K562 (cell line): ENCODE results near the gene ACSM6. TPM values are rescaled to one million over a fixed set of nuclear protein-coding genes. Genes with fewer than 3 reads are reported as not detected.

Source experiments
- ATAC-seq: fragments of 200-7000 bp; cut with Tn5 transposase; 3 replicates; pipeline ENCODE4 v1.9.1; 2020; ENCODE audit warnings: moderate library complexity
- BruUV-seq: library from RNA; stranded (reverse); fragments of 400-500 nt; replicated peaks from 2 replicates; lab custom pipeline; 2021; lab: Mats Ljungman, UMichigan
- CTCF ChIA-PET: fragments of 300-600 bp; formaldehyde crosslinking; extraction: SDS; loops from one replicate; lab custom pipeline; 2021; ENCODE audit warnings: low intra/inter-chr PET ratio; lab: Yijun Ruan, JAX
- POLR2A ChIA-PET: fragments of 300-600, 350-650 bp; sonication (Branson Sonifier 250); formaldehyde crosslinking; extraction: SDS; loops from one replicate; lab custom pipeline; 2021; ENCODE audit warnings: antibody characterized with exemption, inconsistent platforms; lab: Yijun Ruan, JAX
- DNase-seq, 4 experiments: peaks; one replicate each; pipeline versions ENCODE4 v3.0.0 to v3.0.0-alpha.2; 2011 to 2018; ENCODE audit warnings: low spot score in 3 of 4, mixed read lengths in 3 of 4; ENCODE audit errors: extremely low read depth in 1 of 4
- FAIRE-seq: peaks from 2 replicates; lab custom pipeline; 2011; peaks lifted over from hg19 to GRCh38; lab: Jason Lieb, UNC
- H2AFZ ChIP-seq: 2 replicates; pipeline ENCODE4 v1.6.0; 2011; ENCODE audit warnings: low read depth, low read length, control low read depth, inconsistent platforms
- H3K27ac ChIP-seq: fragments of 200-600 bp; 3 replicates; pipeline ENCODE4 v1.8.0; 2011; ENCODE audit warnings: low read depth, mild to moderate bottlenecking, control low read depth, inconsistent platforms, low read length, moderate library complexity, mixed read lengths; ENCODE audit errors: extremely low read depth
- H3K27me3 ChIP-seq, 2 experiments: fragments of 300-600 bp in 1 of 2; 2 replicates in 1 of 2; 3 replicates in 1 of 2; pipeline versions ENCODE4 v1.6.0 to v1.8.0; 2011; ENCODE audit warnings: inconsistent platforms in 2 of 2, low read length in 2 of 2, mild to moderate bottlenecking in 1 of 2, mixed read lengths in 1 of 2, moderate library complexity in 1 of 2; ENCODE audit not compliant: control insufficient read depth in 2 of 2, insufficient read depth in 2 of 2
- H3K36me3 ChIP-seq: fragments of 300-600 bp; 3 replicates; pipeline ENCODE4 v1.8.0; 2011; ENCODE audit warnings: mild to moderate bottlenecking, low read length, inconsistent platforms; ENCODE audit not compliant: control insufficient read depth, insufficient read depth
- H3K4me1 ChIP-seq, 2 experiments: fragments of 200-600 bp in 1 of 2; replicated peaks in 1 of 2; 2 replicates in 1 of 2; 3 replicates in 1 of 2; pipeline versions ENCODE4 v1.5.1 to v1.8.0; 2011; ENCODE audit warnings: inconsistent platforms in 2 of 2, low read length in 2 of 2, mild to moderate bottlenecking in 1 of 2, mixed read lengths in 1 of 2, moderate library complexity in 1 of 2; ENCODE audit not compliant: control insufficient read depth in 2 of 2, insufficient read depth in 2 of 2
- H3K4me2 ChIP-seq: 2 replicates; pipeline ENCODE4 v1.6.1; 2011; ENCODE audit warnings: low read length, control low read depth, inconsistent platforms, mixed read lengths; ENCODE audit not compliant: insufficient read depth
- H3K4me3 ChIP-seq: fragments of 200-600 bp; sonication (generic), shearing (Covaris generic); 2 replicates; pipeline ENCODE4 v1.5.1; 2016; ENCODE audit warnings: control low read depth, inconsistent platforms
- H3K79me2 ChIP-seq: fragments of 200-600 bp; 3 replicates; pipeline ENCODE4 v1.8.0; 2011; ENCODE audit warnings: low read length, inconsistent platforms; ENCODE audit not compliant: control insufficient read depth, insufficient read depth
- H3K9ac ChIP-seq, 2 experiments: 2 replicates each; pipeline versions ENCODE4 v1.6.0 to v1.6.1; 2011; ENCODE audit warnings: low read depth in 2 of 2, low read length in 2 of 2, control low read depth in 1 of 2, inconsistent platforms in 1 of 2, mild to moderate bottlenecking in 1 of 2, mixed read lengths in 1 of 2; ENCODE audit not compliant: insufficient read depth in 1 of 2
- H3K9me1 ChIP-seq: one replicate; pipeline ENCODE4 v1.6.0; 2011; ENCODE audit warnings: inconsistent platforms, mild to moderate bottlenecking, low read length, moderate library complexity; ENCODE audit not compliant: control insufficient read depth, insufficient read depth
- H3K9me3 ChIP-seq: replicated peaks from 2 replicates; pipeline ENCODE4 v1.5.1; 2011; ENCODE audit warnings: low read depth, low read length, inconsistent platforms; ENCODE audit not compliant: control insufficient read depth, insufficient read depth
- H4K20me1 ChIP-seq: replicated peaks from 2 replicates; pipeline ENCODE4 v1.6.1; 2011; ENCODE audit warnings: low read length, inconsistent platforms, mixed read lengths; ENCODE audit not compliant: control insufficient read depth, insufficient read depth
- BHLHE40 ChIP-seq: IDR thresholded peaks from 2 replicates; pipeline ENCODE4 v1.6.1; 2011; ENCODE audit warnings: low read length, improper control_type of control experiment
- CHD7 ChIP-seq: fragments of 200-600 bp; sonication (generic); IDR thresholded peaks from one replicate; pipeline ENCODE4 v1.6.1; 2012; ENCODE audit warnings: mild to moderate bottlenecking, low read depth, low read length, inconsistent platforms
- HDAC2 ChIP-seq: fragments of 450-650 bp; IDR thresholded peaks from 2 replicates; pipeline ENCODE4 v1.6.1; 2016; ENCODE audit warnings: mild to moderate bottlenecking
- KLF6 ChIP-seq: fragments of 250-450 bp; sonication (Bioruptor Pico); IDR thresholded peaks from 2 replicates; pipeline ENCODE4 v1.4.0; 2020; ENCODE audit warnings: mild to moderate bottlenecking, moderate library complexity, borderline replicate concordance
- MYNN ChIP-seq, 2 experiments: sonication (generic); formaldehyde crosslinking in 1 of 2; IDR thresholded peaks; 2 replicates each; pipeline versions ENCODE4 v1.5.0 to v1.6.1; 2016 to 2020; ENCODE audit warnings: antibody characterized with exemption in 1 of 2, missing genetic modification reagents in 1 of 2
- POLR2AphosphoS5 ChIP-seq: IDR thresholded peaks from 2 replicates; pipeline ENCODE4 v1.6.1; 2011; ENCODE audit warnings: mild to moderate bottlenecking, low read depth, low read length, moderate library complexity; ENCODE audit not compliant: control insufficient read depth, insufficient read depth
- PTBP1 ChIP-seq: fragments of 200-400 bp; formaldehyde crosslinking; IDR thresholded peaks from 2 replicates; pipeline ENCODE4 v1.6.1; 2017; ENCODE audit warnings: low read depth, low read length
- RNF2 ChIP-seq: sonication (generic); IDR thresholded peaks from 2 replicates; pipeline ENCODE4 v1.6.1; 2016
- USF1 ChIP-seq: sonication (generic); formaldehyde crosslinking; IDR thresholded peaks from 2 replicates; pipeline ENCODE4 v1.9.0; 2022; ENCODE audit warnings: mild to moderate bottlenecking, missing genetic modification reagents
- YBX1 ChIP-seq: fragments of 450-650 bp; IDR thresholded peaks from 2 replicates; pipeline ENCODE4 v1.7.1; 2016; ENCODE audit warnings: mild to moderate bottlenecking
- ZNF165 ChIP-seq: fragments of 250-450 bp; sonication (Bioruptor Pico); IDR thresholded peaks from 2 replicates; pipeline ENCODE4 v1.4.0; 2020; ENCODE audit warnings: borderline replicate concordance
- ZNF668 ChIP-seq: fragments of 250-450 bp; sonication (Bioruptor Pico); IDR thresholded peaks from 2 replicates; pipeline ENCODE4 v1.8.0; 2022; ENCODE audit warnings: mild to moderate bottlenecking, inconsistent platforms
- ZNF785 ChIP-seq: fragments of 250-450 bp; sonication (Bioruptor Pico); IDR thresholded peaks from 2 replicates; pipeline ENCODE4 v1.4.0; 2020; ENCODE audit warnings: mild to moderate bottlenecking
- WGBS: fragments of 100-300 bp; shearing (Covaris generic); methylation state at CpG from one replicate; pipeline ENCODE4 v1.1.6; 2016; ENCODE audit warnings: low coverage, mixed read lengths; ENCODE audit not compliant: insufficient coverage; ENCODE audit errors: missing lambda C conversion rate; 5-methylcytosine and 5-hydroxymethylcytosine counted together
- in situ Hi-C: fragments of 300-500 bp; cut with MboI; formaldehyde crosslinking; loops from 4 replicates; pipeline ENCODE4 v1.15.0; 2018; ENCODE audit warnings: inconsistent platforms, mixed read lengths
- intact Hi-C: fragments of 100-400 bp; cut with micrococcal nuclease; formaldehyde crosslinking; loops from 2 replicates; pipeline ENCODE4 v1.14.2; 2022
- polyA plus RNA-seq, 8 experiments: library from polyadenylated mRNA; depleted of rRNA in 4 of 8; stranded (reverse) in 5 of 8; unstranded in 3 of 8; fragments of >200 nt; fragmentation: Nextera tagmentation in 2 of 8; fragmentation: Illumina TruSeq in 1 of 8; extraction: Ambion mirVana in 2 of 8; extraction: Trizol in 1 of 8; gene quantifications; 2 replicates each; pipeline versions ENCODE4 v1.2.1 to v1.2.3, GENCODE V29; 2011 to 2014; ENCODE audit warnings: inconsistent platforms in 1 of 8, missing spikeins in 1 of 8
- total RNA-seq, 7 experiments: library from RNA; depleted of rRNA in 6 of 7; stranded (reverse); fragments of >200 nt in 6 of 7; fragmentation: Illumina TruSeq in 2 of 7; extraction: Trizol in 2 of 7; gene quantifications; 2 replicates each; pipeline versions ENCODE4 v1.2.1 to v1.2.3, GENCODE V29; 2011 to 2021; ENCODE audit warnings: low replicate concordance in 1 of 7

The ACSM6 gene
- total and polyA plus RNA-seq, 9 of the 15 experiments (the other 6 are each of a cell fraction or from before 2014, with no cell fraction given): not detected

DNA sequence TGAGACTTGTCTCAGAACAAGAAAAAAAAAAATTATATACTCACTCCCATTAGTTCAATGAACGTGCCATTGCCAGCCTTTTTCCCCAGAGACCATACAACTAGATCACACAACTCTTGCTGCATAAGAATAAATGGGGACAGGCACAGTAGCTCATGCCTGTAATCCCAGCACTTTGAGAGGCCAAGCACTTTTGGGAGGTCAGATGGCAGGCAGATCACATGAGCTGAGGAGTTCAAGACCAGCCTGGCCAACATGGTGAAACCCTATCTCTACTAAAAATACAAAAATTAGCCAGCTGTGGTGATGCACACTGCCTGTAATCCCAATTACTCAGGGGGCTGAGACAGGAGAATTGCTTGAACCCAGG lies 83.1 kb downstream of the ACSM6 start:
- WGBS: 47% methylated on average over 1 of the region's 1 CpG
- in situ Hi-C loops (no loop called here), intact Hi-C loops (no loop called here)
- Histone ChIP-seq H3K79me2 (peaks cover 92% of the 10 kb centered on the region), H3K4me1 (peaks cover 18 to 36% of the 10 kb centered on the region in 2 experiments), H3K9me3 (no peaks in the 10 kb centered on the region; the same call in 1 of the 2 replicates), H3K36me3 (no peaks in the 10 kb centered on the region), H2AFZ (no peak overlapping the region), H3K4me3 (no peak overlapping the region), H3K27me3 (no peaks in the 10 kb centered on the region), H4K20me1 (peaks cover 15% of the 10 kb centered on the region), H3K9me1 (peaks cover 4% of the 10 kb centered on the region), H3K4me2 (no peak overlapping the region), H3K9ac (no peak overlapping the region; a peak in 1 of 4 replicates), H3K27ac (no peak overlapping the region)
- no TSS peak for BruUV-seq
- POLR2A ChIA-PET: interaction anchor here (0.6 to 1.0 kb wide), 2 partner anchors 11 to 1149 kb away, joined by 3 read pairs; no protein-coding TSS in a partner anchor
- CTCF ChIA-PET: no interaction called here
- DNase-seq (no peak), FAIRE-seq (no peak), ATAC-seq (no peak)
- TF ChIP-seq KLF6 (CRISPR knock-in tag) (no peak), POLR2AphosphoS5 (no peak), ZNF668 (CRISPR knock-in tag) (no peak), PTBP1 (no peak), HDAC2 (no peak), ZNF165 (no peak), MYNN (IDR thresholded peaks at IDR 0.05) (no peak), MYNN (CRISPR knock-in tag; IDR thresholded peaks at IDR 0.05) (no peak), CHD7 (no peak), RNF2 (no peak), YBX1 (no peak), USF1 (CRISPR knock-in tag) (no peak), BHLHE40 (no peak), ZNF785 (no peak)
